Measurements from ENCODE around the gene MDP1.
"Not testable (repeated sequence)": the region's sequence is repeated elsewhere in the genome, so short reads cannot be mapped to it uniquely, and the experiment has no call there.

The MDP1 gene

DNA sequence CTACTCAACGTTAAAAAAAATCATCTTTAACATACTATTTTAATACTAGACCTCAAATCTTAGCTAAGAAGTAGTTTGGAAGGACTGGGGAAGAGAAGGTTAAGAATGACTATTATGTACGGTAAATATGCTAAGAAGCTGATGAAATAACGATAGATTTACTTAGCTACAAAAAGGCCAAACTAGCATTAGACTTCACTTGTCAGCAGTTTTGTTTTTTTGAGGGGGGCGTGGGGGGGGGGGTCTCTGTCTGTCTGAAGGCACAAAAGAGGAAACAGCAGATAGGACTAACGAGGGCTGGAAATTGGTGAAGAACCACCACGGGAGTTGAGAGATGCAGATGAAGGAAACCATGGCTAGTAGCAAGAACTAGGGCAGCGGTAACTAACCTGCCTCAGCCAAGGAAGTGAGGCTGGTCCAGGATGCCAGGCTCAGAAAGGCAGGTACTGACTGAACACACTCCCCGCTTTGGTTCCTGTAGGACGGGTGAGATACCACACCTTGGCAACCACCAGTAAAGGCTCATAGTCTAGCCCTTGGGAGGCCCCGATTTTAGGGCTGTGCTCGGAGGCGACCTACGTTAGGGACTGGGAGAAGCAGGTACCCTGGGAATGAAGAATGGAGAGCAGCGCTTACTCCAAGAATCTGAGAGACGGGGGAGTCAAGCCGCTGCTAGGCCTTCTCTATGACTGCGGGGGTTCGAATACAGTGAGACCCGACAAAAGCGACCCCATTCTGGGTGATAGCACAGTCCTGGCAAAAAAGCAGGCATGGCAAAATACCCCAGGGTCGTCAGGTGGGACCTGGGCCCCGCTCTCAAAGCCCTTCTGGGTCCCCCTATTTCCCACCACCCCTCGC, 15.6 kb upstream of the MDP1 start:
- no peak for DNase-seq

DNA sequence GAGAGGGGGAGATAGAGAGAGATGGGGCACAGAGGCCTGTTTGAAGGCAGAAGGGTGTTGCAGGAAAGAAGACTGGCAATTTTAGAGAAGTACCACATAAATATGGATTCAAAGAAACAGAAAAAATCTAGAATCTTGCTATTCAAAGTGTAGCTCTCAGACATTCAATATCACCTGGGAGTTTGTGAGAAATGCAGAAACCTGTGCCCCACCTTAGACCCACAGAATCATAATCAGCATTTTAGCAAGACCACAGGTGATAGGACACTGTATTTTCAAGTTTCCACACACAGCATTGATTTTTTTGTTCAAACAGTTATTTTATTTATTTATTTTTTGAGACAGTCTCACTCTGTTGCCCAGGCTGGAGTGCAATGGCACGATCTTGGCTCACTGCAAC, 13.0 kb upstream of the MDP1 start:
- DNase-seq = no peak

- DNase-seq = no peak
These were observed 10.6 kb upstream of the MDP1 start for GRCh38 chr14:24226473-24226872.

GRCh38 chr14:24224618-24225071, 8.8 kb upstream of the MDP1 start:
- DNase-seq = no peak

DNA sequence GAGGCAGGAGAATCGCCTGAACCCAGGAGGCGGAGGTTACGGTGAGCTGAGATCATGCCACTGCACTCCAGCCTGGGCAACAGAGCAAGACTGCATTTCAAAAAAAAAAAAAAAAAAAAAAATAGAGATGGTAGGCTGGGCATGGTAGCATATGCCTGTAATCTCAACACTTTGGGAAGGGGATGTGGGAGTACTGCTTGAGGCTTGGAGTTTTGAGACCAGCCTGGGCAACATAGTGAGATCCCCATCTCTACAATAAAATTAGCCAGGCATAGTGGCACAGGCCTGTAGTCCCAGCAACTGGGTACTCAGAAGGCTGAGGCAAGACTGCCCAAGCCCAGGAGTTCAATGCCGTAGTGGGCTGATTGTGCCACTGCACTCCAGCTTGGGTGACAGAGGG, 7.1 kb upstream of the MDP1 start:
- DNase-seq = not testable (repeated sequence)

- DNase-seq = no peak
These were observed 3.7 kb upstream of the MDP1 start for GRCh38 chr14:24219521-24219920.

- no peak for DNase-seq
These were observed 3.2 kb upstream of the MDP1 start for GRCh38 chr14:24219080-24219479.

DNA sequence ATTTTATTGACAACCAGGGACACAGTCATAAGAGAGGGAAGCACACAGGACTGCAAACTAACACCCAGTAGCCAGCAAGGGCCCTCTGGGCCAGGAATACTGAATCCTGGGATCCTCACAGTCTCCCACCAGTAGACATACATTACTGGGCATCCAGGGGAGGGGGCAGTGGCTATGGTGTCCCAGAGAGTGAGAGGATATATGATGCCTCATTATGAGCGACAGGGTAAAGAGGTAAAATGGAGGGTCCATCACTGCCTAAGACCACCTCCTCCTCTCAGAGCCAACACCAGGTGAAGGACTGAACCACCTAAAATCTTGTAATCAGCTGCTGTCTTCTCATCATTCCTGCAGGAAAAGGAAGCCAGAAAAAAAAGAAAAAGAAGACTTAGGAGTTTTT, 1.0 kb upstream of the MDP1 start:
- DNase-seq = not testable (repeated sequence)

DNA sequence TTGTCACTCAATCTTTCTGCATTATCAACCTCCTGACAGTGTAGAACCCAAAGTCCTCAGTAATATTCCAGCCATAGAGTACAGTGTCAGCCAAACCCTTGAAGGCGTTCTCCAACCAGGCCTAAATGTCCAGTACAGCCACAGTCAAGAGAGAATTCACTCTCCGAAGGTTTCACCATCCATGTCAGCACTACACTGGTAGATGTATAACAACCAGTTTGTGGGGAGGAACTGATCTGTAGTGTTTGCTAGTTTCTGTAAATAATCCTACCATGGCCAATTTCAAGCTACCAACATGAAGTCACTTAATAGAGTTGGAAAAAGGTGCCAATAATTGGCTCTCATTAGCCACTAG, 456 bp upstream of the MDP1 start:
- no peak for DNase-seq

- DNase-seq = no peak
These were observed 1.8 kb downstream of the MDP1 start for GRCh38 chr14:24213866-24214662.

DNA sequence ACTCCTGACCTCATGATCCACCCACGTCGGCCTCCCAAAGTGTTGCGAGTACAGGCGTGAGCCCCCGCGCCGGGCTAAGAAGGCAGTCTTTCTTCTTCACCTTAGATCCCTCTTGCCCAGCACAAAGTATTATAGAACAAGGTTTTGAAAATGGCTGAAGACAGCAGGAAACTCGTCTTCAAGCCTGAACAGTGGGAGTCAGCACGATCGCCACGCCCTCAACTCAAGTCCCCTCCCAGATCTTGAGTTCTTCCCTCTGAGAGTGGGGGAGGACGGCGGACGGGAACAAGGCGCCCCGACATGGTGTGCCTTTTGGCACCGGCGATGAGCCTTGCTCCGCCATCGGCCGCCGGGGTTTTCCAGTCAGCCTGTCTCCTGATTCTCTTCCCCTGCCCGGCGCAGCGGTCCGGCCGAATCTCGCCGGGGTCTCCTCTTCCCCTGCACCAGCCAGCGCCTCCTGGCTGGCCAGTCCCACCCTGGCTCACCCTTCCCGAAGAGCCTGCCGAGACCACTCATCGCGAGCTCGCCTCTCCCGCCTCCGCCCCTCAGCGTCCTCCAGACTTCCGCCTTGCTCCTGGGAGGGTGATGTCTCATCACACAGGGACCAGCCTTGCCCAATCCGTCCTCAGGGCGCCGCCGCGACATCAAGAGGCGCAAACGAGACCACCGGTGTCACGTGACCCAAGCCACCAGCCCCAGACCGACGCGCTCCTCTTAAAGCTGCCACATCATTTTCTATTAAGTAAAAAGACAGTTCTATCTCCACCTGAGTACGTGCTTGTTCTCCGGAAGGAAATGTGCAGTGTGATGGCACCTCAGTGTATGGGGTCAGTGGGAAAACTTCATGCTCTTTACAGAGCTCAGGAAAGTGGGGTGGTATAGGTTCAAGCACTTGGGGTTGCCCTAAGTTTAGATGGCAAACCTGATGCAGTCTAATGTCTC, 2.7 kb downstream of the MDP1 start, which contains the start of gene CHMP4A:
CHMP4A (minus strand) TSS at position 565 of the 942 bp plus-strand sequence; CDS start at position 516, 49 bp downstream.
- peak; percentile 95 for DNase-seq

GRCh38 chr14:24211311-24211710, 4.6 kb downstream of the MDP1 start:
- DNase-seq = no peak

GRCh38 chr14:24207625-24208024, 8.2 kb downstream of the MDP1 start:
- no peak for DNase-seq

- DNase-seq = no peak
These were observed 8.7 kb downstream of the MDP1 start for GRCh38 chr14:24207104-24207551.

- DNase-seq = no peak
These were observed 9.4 kb downstream of the MDP1 start for GRCh38 chr14:24206260-24207103.

GRCh38 chr14:24204163-24205146, 11.4 kb downstream of the MDP1 start:
- no peak for DNase-seq

- not testable (repeated sequence) for DNase-seq
These were observed 12.5 kb downstream of the MDP1 start for GRCh38 chr14:24203249-24203886.

- not testable (repeated sequence) for DNase-seq
These were observed 13.3 kb downstream of the MDP1 start for GRCh38 chr14:24202538-24202937.

DNA sequence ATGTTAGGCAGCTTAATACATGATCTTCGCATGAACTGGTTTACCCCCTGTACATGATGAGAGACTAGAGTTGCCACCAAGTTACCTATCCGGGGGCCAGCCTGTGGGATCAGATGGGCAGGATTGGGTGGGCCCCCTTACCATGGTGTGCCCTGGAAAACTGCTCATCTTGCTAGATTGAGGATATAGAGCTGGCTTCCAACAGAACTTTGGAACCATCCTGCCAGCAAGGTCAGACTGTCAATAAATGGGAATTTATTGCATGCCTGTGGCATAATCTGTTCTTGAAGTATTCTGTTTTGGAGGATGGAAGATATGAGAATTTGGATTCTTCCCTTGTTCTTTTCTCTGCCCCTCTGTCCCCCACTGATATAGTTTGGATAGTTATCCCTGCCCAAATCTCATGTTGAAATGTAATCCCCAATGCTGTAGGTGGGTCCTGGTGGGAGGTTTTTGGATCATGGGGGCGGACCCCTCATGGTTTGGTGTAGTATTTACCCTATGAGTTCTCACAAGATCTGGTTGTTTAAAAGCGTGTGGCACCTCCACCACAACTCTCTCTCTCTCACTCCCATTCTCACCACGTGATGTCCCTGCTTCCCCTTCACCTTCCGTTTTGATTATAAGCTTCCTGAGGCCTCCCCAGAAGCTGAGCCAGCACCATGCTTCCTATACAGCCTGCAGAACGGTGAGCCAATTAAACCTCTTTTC, 16.9 kb downstream of the MDP1 start:
- no peak for DNase-seq
